GM23338 (cell line): Measurements from ENCODE around the gene CPE. TPM values are rescaled to one million over a fixed set of nuclear protein-coding genes. Genes with fewer than 3 reads are reported as not detected.
A peak's percentile ranks its signal among the peaks of the same experiment; 100 is the strongest.

Source experiments
- ATAC-seq: fragments of 200-7000 bp; cut with Tn5 transposase; 3 replicates; pipeline ENCODE4 v1.9.1; 2020
- DNase-seq: peaks from one replicate; pipeline ENCODE4 v3.0.0-alpha.2; 2015; ENCODE audit warnings: low spot score
- H2AFZ ChIP-seq: fragments of 200-600 bp; sonication (generic); 2 replicates; pipeline ENCODE4 v1.8.0; 2016; ENCODE audit warnings: antibody characterized with exemption, mild to moderate bottlenecking, moderate library complexity
- H3F3A ChIP-seq: fragments of 200-600 bp; sonication (generic); replicated peaks from 2 replicates; pipeline ENCODE4 v1.8.0; 2017; ENCODE audit warnings: antibody characterized with exemption, mixed run types, low read depth
- H3K27ac ChIP-seq: fragments of 200-600 bp; sonication (generic); 2 replicates; pipeline ENCODE4 v1.6.1; 2016; ENCODE audit warnings: low read depth
- H3K27me3 ChIP-seq: fragments of 200-600 bp; sonication (generic); 2 replicates; pipeline ENCODE4 v1.8.0; 2016; ENCODE audit warnings: mild to moderate bottlenecking, mixed run types, moderate library complexity; ENCODE audit not compliant: insufficient read depth
- H3K36me3 ChIP-seq: fragments of 200-600 bp; sonication (generic); 2 replicates; pipeline ENCODE4 v1.8.0; 2016; ENCODE audit warnings: mild to moderate bottlenecking; ENCODE audit not compliant: insufficient read depth
- H3K4me1 ChIP-seq: fragments of 200-600 bp; sonication (generic); 2 replicates; pipeline ENCODE4 v1.8.0; 2016; ENCODE audit warnings: mild to moderate bottlenecking, moderate library complexity; ENCODE audit not compliant: insufficient read depth
- H3K4me2 ChIP-seq: fragments of 200-600 bp; sonication (generic); 2 replicates; pipeline ENCODE4 v1.7.1; 2017; ENCODE audit warnings: mixed run types
- H3K4me3 ChIP-seq: fragments of 200-600 bp; sonication (generic); 2 replicates; pipeline ENCODE4 v1.6.1; 2016; ENCODE audit warnings: mixed run types
- H3K79me2 ChIP-seq: fragments of 200-600 bp; sonication (generic); replicated peaks from 2 replicates; pipeline ENCODE4 v1.8.0; 2017; ENCODE audit warnings: mild to moderate bottlenecking; ENCODE audit not compliant: insufficient read depth
- H3K9me2 ChIP-seq: fragments of 200-600 bp; sonication (generic); 2 replicates; pipeline ENCODE4 v1.8.0; 2017; ENCODE audit not compliant: insufficient read depth
- H4K20me1 ChIP-seq: fragments of 200-600 bp; sonication (generic); replicated peaks from 2 replicates; pipeline ENCODE4 v1.8.0; 2017; ENCODE audit warnings: mild to moderate bottlenecking; ENCODE audit not compliant: insufficient read depth
- H3K27ac Mint-ChIP-seq: 2 replicates; pipeline ENCODE4 v1.8.0; 2020; ENCODE audit warnings: inconsistent platforms, mild to moderate bottlenecking, moderate library complexity, mixed read lengths
- H3K27me3 Mint-ChIP-seq: 3 replicates; pipeline ENCODE4 v1.8.0; 2022; ENCODE audit warnings: low read depth, mild to moderate bottlenecking, moderate library complexity, mixed read lengths, inconsistent platforms; ENCODE audit not compliant: insufficient read depth, poor library complexity
- H3K36me3 Mint-ChIP-seq: 3 replicates; pipeline ENCODE4 v1.8.0; 2021; ENCODE audit warnings: low read depth, mild to moderate bottlenecking, inconsistent platforms, moderate library complexity, mixed read lengths
- H3K4me1 Mint-ChIP-seq: 3 replicates; pipeline ENCODE4 v1.8.0; 2020; ENCODE audit warnings: mild to moderate bottlenecking, inconsistent platforms, mixed read lengths
- H3K4me3 Mint-ChIP-seq: 3 replicates; pipeline ENCODE4 v1.8.0; 2021; ENCODE audit warnings: moderate library complexity, mild to moderate bottlenecking, inconsistent platforms, mixed read lengths
- H3K9me3 Mint-ChIP-seq: 3 replicates; pipeline ENCODE4 v1.8.0; 2020; ENCODE audit warnings: moderate library complexity, mild to moderate bottlenecking, inconsistent platforms, mixed read lengths
- CREB1 ChIP-seq: fragments of 250-450 bp; sonication (Bioruptor Pico); IDR thresholded peaks from 2 replicates; pipeline ENCODE4 v1.5.0; 2020; ENCODE audit warnings: low read depth, mild to moderate bottlenecking, moderate library complexity
- CTCF ChIP-seq, 2 experiments: fragments of 200-600 bp in 1 of 2; sonication (generic) in 1 of 2; conservative IDR thresholded peaks; 2 replicates each; pipeline versions ENCODE4 v1.5.1 to v1.6.1; 2016 to 2017; ENCODE audit warnings: antibody characterized with exemption in 2 of 2, low read depth in 2 of 2, mild to moderate bottlenecking in 2 of 2, moderate library complexity in 1 of 2
- ETS1 ChIP-seq: IDR thresholded peaks from 2 replicates; pipeline ENCODE4 v1.6.1; 2016; ENCODE audit warnings: antibody characterized with exemption
- EZH2 ChIP-seq: fragments of 200-600 bp; sonication (generic); IDR thresholded peaks from one replicate; pipeline ENCODE4 v1.8.0; 2017; ENCODE audit warnings: antibody characterized with exemption, mild to moderate bottlenecking, low read depth; ENCODE audit not compliant: unreplicated experiment
- EZH2phosphoT487 ChIP-seq: fragments of 200-600 bp; sonication (generic); IDR thresholded peaks from one replicate; pipeline ENCODE4 v1.8.1; 2018; ENCODE audit warnings: antibody characterized with exemption; ENCODE audit not compliant: unreplicated experiment
- JUNB ChIP-seq: IDR thresholded peaks from one replicate; pipeline ENCODE4 v1.6.1; 2016; ENCODE audit warnings: antibody characterized with exemption; ENCODE audit not compliant: unreplicated experiment
- NANOG ChIP-seq: IDR thresholded peaks from 2 replicates; pipeline ENCODE4 v1.6.1; 2016; ENCODE audit warnings: antibody characterized with exemption, borderline replicate concordance
- POLR2AphosphoS5 ChIP-seq: IDR thresholded peaks from 2 replicates; pipeline ENCODE4 v1.6.1; 2016; ENCODE audit warnings: antibody characterized with exemption, low read depth
- REST ChIP-seq: IDR thresholded peaks from one replicate; pipeline ENCODE4 v1.6.1; 2018; ENCODE audit warnings: antibody characterized with exemption; ENCODE audit not compliant: unreplicated experiment
- STAT1 ChIP-seq: IDR thresholded peaks from one replicate; pipeline ENCODE4 v1.6.1; 2016; ENCODE audit warnings: antibody characterized with exemption; ENCODE audit not compliant: unreplicated experiment
- ZNF114 ChIP-seq: fragments of 250-450 bp; sonication (Bioruptor Pico); IDR thresholded peaks from 2 replicates; pipeline ENCODE4 v1.5.0; 2020; ENCODE audit warnings: mild to moderate bottlenecking, moderate library complexity
- polyA plus RNA-seq: library from polyadenylated mRNA; unstranded; fragments of >200 nt; fragmentation: Nextera tagmentation; extraction: Ambion mirVana; gene quantifications from 2 replicates; pipeline ENCODE4 v1.2.1, GENCODE V29; 2016
- total RNA-seq: library from RNA; depleted of rRNA; stranded (reverse); fragments of >200 nt; shearing (Covaris generic); gene quantifications from 2 replicates; pipeline ENCODE4 v1.2.3, GENCODE V29; 2014

The CPE gene
- total and polyA plus RNA-seq, 2 experiments from 2014 or later = 10.3 to 16.5 TPM

GRCh38 chr4:165330071-165330470 is 48.7 kb upstream of the CPE start:
- no peaks in the 10 kb centered on the region for H3K27me3 ChIP-seq
- H4K20me1 ChIP-seq = peaks cover 66% of the 10 kb centered on the region
- DNase-seq = no peak
- H3K9me2 ChIP-seq = no peaks in the 10 kb centered on the region
- TF ChIP-seq NANOG = no peak
- no peak for TF ChIP-seq STAT1
- TF ChIP-seq EZH2 = no peak
- no peak for TF ChIP-seq CREB1 (CRISPR knock-in tag)
- TF ChIP-seq ZNF114 (CRISPR knock-in tag) = no peak
- H3K36me3 ChIP-seq = peaks cover 43% of the 10 kb centered on the region
- Mint-ChIP-seq H3K27ac (peak overlapping the region; percentile 28; the same call in 1 of the 2 replicates), H3K36me3 (peaks cover 36% of the 10 kb centered on the region), H3K27me3 (peaks cover 5% of the 10 kb centered on the region), H3K4me3 (peak overlapping the region; percentile 66; the same call in 2 of the 3 replicates), H3K9me3 (no peaks in the 10 kb centered on the region), H3K4me1 (peaks cover 47% of the 10 kb centered on the region)
- no peak overlapping the region for H2AFZ ChIP-seq
- ATAC-seq = no peak
- peaks cover 75% of the 10 kb centered on the region for H3K79me2 ChIP-seq
- no peak overlapping the region for H3K27ac ChIP-seq
- no peaks in the 10 kb centered on the region; the same call in 1 of the 2 replicates for H3F3A ChIP-seq
- H3K4me3 ChIP-seq = peak overlapping the region; percentile 99
- H3K4me2 ChIP-seq = peak overlapping the region; percentile 98
- H3K4me1 ChIP-seq = peaks cover 48% of the 10 kb centered on the region

- no peaks in the 10 kb centered on the region for H3K9me2 ChIP-seq
- Mint-ChIP-seq H3K36me3 (peaks cover 42% of the 10 kb centered on the region), H3K27me3 (peaks cover 4% of the 10 kb centered on the region), H3K27ac (peak overlapping the region; percentile 28), H3K4me1 (peaks cover 45% of the 10 kb centered on the region), H3K9me3 (no peaks in the 10 kb centered on the region), H3K4me3 (peak overlapping the region; percentile 66; the same call in 2 of the 3 replicates)
- DNase-seq (no peak), ATAC-seq (no peak)
- no peak overlapping the region for H2AFZ ChIP-seq
- peak overlapping the region; percentile 98 for H3K4me2 ChIP-seq
- peaks cover 81% of the 10 kb centered on the region for H3K79me2 ChIP-seq
- H3K4me3 ChIP-seq = peak overlapping the region; percentile 99
- H3K36me3 ChIP-seq = peaks cover 49% of the 10 kb centered on the region
- no peaks in the 10 kb centered on the region; the same call in 1 of the 2 replicates for H3F3A ChIP-seq
- H3K4me1 ChIP-seq = peaks cover 48% of the 10 kb centered on the region
- H3K27me3 ChIP-seq = no peaks in the 10 kb centered on the region
- no peak overlapping the region for H3K27ac ChIP-seq
- no peak for TF ChIP-seq EZH2phosphoT487
- TF ChIP-seq CTCF (conservative IDR thresholded peaks at IDR 0.05; ENCODE audit: low read depth in 2 of 2) = no peak
- peaks cover 72% of the 10 kb centered on the region for H4K20me1 ChIP-seq
Observed at GRCh38 chr4:165330666-165331065, 48.1 kb upstream of the CPE start.

GRCh38 chr4:165331359-165331758 is 47.4 kb upstream of the CPE start:
- Mint-ChIP-seq H3K4me3 (peak overlapping the region; percentile 66; the same call in 2 of the 3 replicates), H3K36me3 (peaks cover 44% of the 10 kb centered on the region), H3K9me3 (no peaks in the 10 kb centered on the region), H3K4me1 (peaks cover 38% of the 10 kb centered on the region), H3K27me3 (peaks cover 2% of the 10 kb centered on the region), H3K27ac (no peak overlapping the region)
- H3K4me3 ChIP-seq = peak overlapping the region; percentile 99
- no peaks in the 10 kb centered on the region for H3K9me2 ChIP-seq
- H3K36me3 ChIP-seq = peaks cover 55% of the 10 kb centered on the region
- peaks cover 88% of the 10 kb centered on the region for H3K79me2 ChIP-seq
- peaks cover 79% of the 10 kb centered on the region for H4K20me1 ChIP-seq
- ATAC-seq (no peak), DNase-seq (peak; percentile 51)
- H2AFZ ChIP-seq = no peak overlapping the region
- no peaks in the 10 kb centered on the region for H3K27me3 ChIP-seq
- no peak overlapping the region for H3K27ac ChIP-seq
- H3K4me1 ChIP-seq = peaks cover 42% of the 10 kb centered on the region
- H3K4me2 ChIP-seq = peak overlapping the region; percentile 98
- H3F3A ChIP-seq = no peaks in the 10 kb centered on the region; the same call in 1 of the 2 replicates
- TF ChIP-seq POLR2AphosphoS5 (no peak), EZH2phosphoT487 (no peak), JUNB (no peak), ETS1 (no peak), STAT1 (no peak), ZNF114 (CRISPR knock-in tag) (no peak), REST (no peak)
